Peyer's patch (tissue), 4 donors: Measurements from ENCODE around the gene IRGC.

Source experiments
- CTCF ChIP-seq, 6 experiments: fragments of 450-650 bp in 4 of 6; fragments of 200-600 bp in 2 of 6; sonication (generic) in 1 of 6; IDR thresholded peaks; one replicate each; pipeline ENCODE4 v1.5.1; 2017 to 2019; ENCODE audit warnings: antibody characterized with exemption in 6 of 6, mild to moderate bottlenecking in 3 of 6, moderate library complexity in 1 of 6
- POLR2A ChIP-seq, 2 donors: fragments of 450-650 bp; IDR thresholded peaks; one replicate each; pipeline ENCODE4 v1.5.1; 2017; ENCODE audit warnings: antibody characterized with exemption in 2 of 2, mild to moderate bottlenecking in 2 of 2, moderate library complexity in 2 of 2

GRCh38 chr19:43755256-43755801 lies 39.5 kb downstream of the IRGC start:
- no peak for TF ChIP-seq CTCF (IDR thresholded peaks at IDR 0.05)
- no peak for TF ChIP-seq POLR2A (IDR thresholded peaks at IDR 0.05)
